Measurements from ENCODE around the gene IL17REL.

DNA sequence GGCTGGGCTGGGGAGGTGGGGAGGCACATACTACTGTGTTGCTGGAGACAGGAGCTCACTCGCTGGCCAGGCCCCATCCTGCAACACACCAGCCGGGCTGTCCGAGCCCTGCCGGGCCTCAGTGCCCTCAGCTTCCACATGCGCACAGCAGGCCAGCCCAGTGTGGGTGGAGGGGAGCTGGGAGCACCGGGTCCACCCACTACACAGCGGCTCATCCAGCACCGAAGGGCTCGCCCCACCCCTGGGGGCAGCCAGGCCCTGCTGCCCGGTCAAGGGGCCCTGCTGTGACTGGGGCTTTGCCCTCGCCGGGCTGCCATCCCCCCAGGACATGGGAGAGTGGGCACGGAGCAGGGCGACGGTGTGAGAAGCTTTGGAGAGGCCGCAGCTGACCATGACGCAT lies 36.3 kb upstream of the IL17REL start:
- TF ChIP-seq POLR2A (IDR thresholded peaks at IDR 0.05): no peak
- TF ChIP-seq, protein P1, sequence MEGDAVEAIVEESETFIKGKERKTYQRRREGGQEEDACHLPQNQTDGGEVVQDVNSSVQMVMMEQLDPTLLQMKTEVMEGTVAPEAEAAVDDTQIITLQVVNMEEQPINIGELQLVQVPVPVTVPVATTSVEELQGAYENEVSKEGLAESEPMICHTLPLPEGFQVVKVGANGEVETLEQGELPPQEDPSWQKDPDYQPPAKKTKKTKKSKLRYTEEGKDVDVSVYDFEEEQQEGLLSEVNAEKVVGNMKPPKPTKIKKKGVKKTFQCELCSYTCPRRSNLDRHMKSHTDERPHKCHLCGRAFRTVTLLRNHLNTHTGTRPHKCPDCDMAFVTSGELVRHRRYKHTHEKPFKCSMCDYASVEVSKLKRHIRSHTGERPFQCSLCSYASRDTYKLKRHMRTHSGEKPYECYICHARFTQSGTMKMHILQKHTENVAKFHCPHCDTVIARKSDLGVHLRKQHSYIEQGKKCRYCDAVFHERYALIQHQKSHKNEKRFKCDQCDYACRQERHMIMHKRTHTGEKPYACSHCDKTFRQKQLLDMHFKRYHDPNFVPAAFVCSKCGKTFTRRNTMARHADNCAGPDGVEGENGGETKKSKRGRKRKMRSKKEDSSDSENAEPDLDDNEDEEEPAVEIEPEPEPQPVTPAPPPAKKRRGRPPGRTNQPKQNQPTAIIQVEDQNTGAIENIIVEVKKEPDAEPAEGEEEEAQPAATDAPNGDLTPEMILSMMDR (IDR thresholded peaks at IDR 0.05): no peak
